Esophagus squamous epithelium (tissue), 5 donors: ENCODE measurements around the gene GJB6. TPM values are rescaled to one million over a fixed set of nuclear protein-coding genes. Genes with fewer than 3 reads are reported as not detected.

Experiments
- DNase-seq: peaks from one replicate; lab custom pipeline; 2025; lab: John Stamatoyannopoulos, UW
- H3K27ac ChIP-seq, 4 donors: fragments of 200-600 bp; sonication (generic); one replicate each; pipeline ENCODE4 v1.5.1; 2016 to 2019; ENCODE audit warnings: mild to moderate bottlenecking in 1 of 4
- H3K27me3 ChIP-seq, 4 donors: fragments of 200-600 bp; sonication (generic); 1 replicate in 3 of 4; 2 replicates in 1 of 4; pipeline versions ENCODE4 v1.5.1 to v1.6.0; 2017 to 2021; ENCODE audit warnings: antibody characterized with exemption in 1 of 4
- H3K36me3 ChIP-seq, 3 donors: fragments of 200-600 bp; sonication (generic); one replicate each; pipeline ENCODE4 v1.5.1; 2016 to 2019
- H3K4me1 ChIP-seq, 3 donors: fragments of 200-600 bp; sonication (generic); one replicate each; pipeline ENCODE4 v1.5.1; 2017 to 2019
- H3K4me3 ChIP-seq, 4 donors: fragments of 200-600 bp; sonication (generic); 1 replicate in 3 of 4; 2 replicates in 1 of 4; pipeline ENCODE4 v1.5.1; 2016 to 2019; ENCODE audit warnings: mild to moderate bottlenecking in 2 of 4, moderate library complexity in 1 of 4
- H3K9me3 ChIP-seq, 3 donors: fragments of 200-600 bp; sonication (generic); one replicate each; pipeline ENCODE4 v1.5.1; 2016 to 2019
- POLR2A ChIP-seq, 4 donors: fragments of 450-650 bp; IDR thresholded peaks; one replicate each; pipeline ENCODE4 v1.6.1; 2017; ENCODE audit warnings: antibody characterized with exemption in 4 of 4, mild to moderate bottlenecking in 4 of 4, moderate library complexity in 3 of 4
- WGBS, 2 donors: methylation state at CpG; one replicate each; pipeline ENCODE4 v1.1.5; 2018; 5-methylcytosine and 5-hydroxymethylcytosine counted together
- intact Hi-C: fragments of 100-400 bp; cut with DNase I; formaldehyde crosslinking; loops from one replicate; pipeline ENCODE4 v1.15.0; 2022
- total RNA-seq, 4 donors: library from RNA; depleted of rRNA; stranded (reverse); fragments of >200 nt; gene quantifications; one replicate each; pipeline ENCODE4 v1.1.0, GENCODE V29; 2016
- TF ChIP-seq, protein P1 (sequence below), 6 experiments: fragments of 450-650 bp in 4 of 6; fragments of 200-600 bp in 2 of 6; sonication (generic) in 2 of 6; IDR thresholded peaks; one replicate each; pipeline ENCODE4 v1.5.1; 2016 to 2019; ENCODE audit warnings: antibody characterized with exemption in 6 of 6, mild to moderate bottlenecking in 4 of 6, moderate library complexity in 4 of 6
- donor health status: DM: yes; HTN: yes; CAD: no.

Gene GJB6
- total RNA-seq, 4 donors from 2014 or later, result 147 to 460 (median 386) TPM

DNA sequence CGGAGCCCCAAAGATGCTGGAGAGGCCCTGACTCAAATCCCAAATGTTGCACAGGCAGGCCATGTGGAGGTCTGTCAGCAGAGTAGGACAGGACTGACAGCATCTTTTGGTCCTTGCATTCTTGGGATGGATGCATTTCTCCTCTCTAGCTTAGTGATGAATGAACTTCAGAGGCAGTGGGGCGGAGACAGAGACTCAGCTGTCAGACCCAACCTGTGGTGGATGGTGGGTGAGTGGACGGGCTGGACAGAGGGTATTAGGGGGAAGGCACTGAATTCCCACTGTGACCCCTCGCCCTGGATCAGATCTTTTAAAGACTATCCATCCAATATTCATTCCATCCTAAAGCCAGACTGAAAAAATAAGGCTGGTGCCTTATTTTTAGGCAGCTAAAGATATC is 39.3 kb upstream of the GJB6 start:
- DNase-seq, result no peak
- Histone ChIP-seq H3K9me3 (no peaks in the 10 kb centered on the region), H3K27me3 (peaks cover 0 to 16% (median 0%) of the 10 kb centered on the region in 4 donors), H3K4me1 (peaks cover 0 to 32% (median 0%) of the 10 kb centered on the region in 3 donors), H3K27ac (no peak overlapping the region), H3K36me3 (no peaks in the 10 kb centered on the region), H3K4me3 (no peak overlapping the region)
- WGBS, 2 donors, result 79 to 89% methylated on average over 3 of the region's 4 CpGs
- TF ChIP-seq, protein P1, sequence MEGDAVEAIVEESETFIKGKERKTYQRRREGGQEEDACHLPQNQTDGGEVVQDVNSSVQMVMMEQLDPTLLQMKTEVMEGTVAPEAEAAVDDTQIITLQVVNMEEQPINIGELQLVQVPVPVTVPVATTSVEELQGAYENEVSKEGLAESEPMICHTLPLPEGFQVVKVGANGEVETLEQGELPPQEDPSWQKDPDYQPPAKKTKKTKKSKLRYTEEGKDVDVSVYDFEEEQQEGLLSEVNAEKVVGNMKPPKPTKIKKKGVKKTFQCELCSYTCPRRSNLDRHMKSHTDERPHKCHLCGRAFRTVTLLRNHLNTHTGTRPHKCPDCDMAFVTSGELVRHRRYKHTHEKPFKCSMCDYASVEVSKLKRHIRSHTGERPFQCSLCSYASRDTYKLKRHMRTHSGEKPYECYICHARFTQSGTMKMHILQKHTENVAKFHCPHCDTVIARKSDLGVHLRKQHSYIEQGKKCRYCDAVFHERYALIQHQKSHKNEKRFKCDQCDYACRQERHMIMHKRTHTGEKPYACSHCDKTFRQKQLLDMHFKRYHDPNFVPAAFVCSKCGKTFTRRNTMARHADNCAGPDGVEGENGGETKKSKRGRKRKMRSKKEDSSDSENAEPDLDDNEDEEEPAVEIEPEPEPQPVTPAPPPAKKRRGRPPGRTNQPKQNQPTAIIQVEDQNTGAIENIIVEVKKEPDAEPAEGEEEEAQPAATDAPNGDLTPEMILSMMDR (IDR thresholded peaks at IDR 0.05), result no peak
- no peak for TF ChIP-seq POLR2A (IDR thresholded peaks at IDR 0.05)
- intact Hi-C loops, result no loop called here

DNA sequence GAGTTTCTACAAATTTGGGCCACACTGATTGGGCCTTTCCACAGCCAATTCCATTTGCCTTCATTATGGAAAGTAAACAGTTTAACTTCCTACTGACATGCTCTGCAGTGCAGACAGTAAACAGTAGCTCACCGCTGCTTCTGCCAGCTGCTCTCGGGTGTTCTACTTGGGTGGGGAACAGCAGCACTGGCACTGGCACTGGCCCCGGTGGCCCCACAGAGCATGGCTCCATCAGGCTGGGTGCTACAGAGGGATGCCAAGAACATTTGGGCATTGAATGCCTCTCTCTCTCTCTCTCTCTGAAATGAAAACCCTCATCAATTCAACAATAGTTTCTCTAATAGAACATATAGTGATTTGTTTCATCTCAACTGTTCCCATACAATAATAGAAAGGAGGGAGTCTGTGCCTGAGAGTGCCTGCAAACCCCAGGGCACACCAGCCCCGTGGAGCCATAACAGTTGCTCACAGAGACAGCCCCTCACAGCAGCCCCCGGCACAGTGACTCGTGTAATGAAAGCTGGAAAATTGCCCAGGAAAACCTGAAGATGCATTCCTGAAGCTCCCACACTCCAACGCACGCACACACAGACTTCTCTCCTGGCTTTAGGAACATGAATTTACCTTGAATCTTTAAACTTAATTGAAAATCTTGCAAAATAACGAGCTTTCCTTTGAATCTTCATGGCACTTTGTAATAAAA is 38.2 kb upstream of the GJB6 start:
- H3K27ac ChIP-seq, result peak overlapping the region in 1 of 4 donors; percentile 13
- DNase-seq, result no peak
- 28 to 30% methylated on average over 9 of the region's 9 CpGs for WGBS, 2 donors
- no peak overlapping the region for H3K4me3 ChIP-seq
- intact Hi-C loops, result no loop called here
- TF ChIP-seq, protein P1 (IDR thresholded peaks at IDR 0.05), result no peak
- TF ChIP-seq POLR2A (IDR thresholded peaks at IDR 0.05), result no peak
- peaks cover 0 to 16% (median 0%) of the 10 kb centered on the region in 4 donors for H3K27me3 ChIP-seq
- peaks cover 0 to 31% (median 0%) of the 10 kb centered on the region in 3 donors for H3K4me1 ChIP-seq
- H3K9me3 ChIP-seq, result no peaks in the 10 kb centered on the region
- H3K36me3 ChIP-seq, result no peaks in the 10 kb centered on the region

DNA sequence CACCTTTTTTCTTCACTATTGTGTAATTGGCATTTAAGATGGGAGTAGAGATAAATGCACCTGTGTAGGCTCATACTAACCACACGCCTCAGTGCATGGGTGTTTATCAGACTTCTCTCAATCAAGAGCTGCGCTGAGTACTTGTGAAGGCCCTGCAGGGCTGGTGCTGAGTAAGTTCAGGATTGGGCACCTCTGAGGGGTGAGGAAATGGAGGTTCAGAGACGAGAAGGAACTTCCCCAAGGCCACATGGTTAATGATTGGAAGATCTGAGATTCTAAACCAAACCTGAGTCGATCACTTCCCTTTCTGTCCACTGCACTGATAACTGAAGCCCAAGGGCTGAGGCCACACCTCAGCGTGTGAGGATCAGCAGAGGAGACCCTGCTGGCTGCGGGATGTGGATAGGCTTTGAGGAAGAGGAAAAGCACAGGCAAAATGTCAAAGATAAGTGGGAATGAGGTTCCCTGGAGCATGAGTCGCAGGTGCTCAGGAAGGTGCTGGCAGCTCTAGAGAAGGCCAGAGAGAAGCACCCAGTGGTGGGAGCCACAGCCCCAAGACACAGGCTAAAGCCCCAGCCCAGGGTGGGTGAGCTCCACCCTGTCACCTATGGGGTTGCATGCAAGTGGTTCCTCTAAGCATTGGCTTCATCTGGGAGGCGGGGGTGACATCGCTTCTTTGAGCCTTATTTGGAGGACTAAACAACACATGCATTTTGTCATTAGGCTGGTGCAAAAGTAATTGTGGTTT is 32.3 kb upstream of the GJB6 start:
- Histone ChIP-seq H3K9me3 (no peaks in the 10 kb centered on the region), H3K27ac (no peak overlapping the region), H3K4me3 (no peak overlapping the region), H3K4me1 (no peaks in the 10 kb centered on the region), H3K27me3 (no peaks in the 10 kb centered on the region), H3K36me3 (no peaks in the 10 kb centered on the region)
- TF ChIP-seq, protein P1 (IDR thresholded peaks at IDR 0.05), result no peak
- no peak for TF ChIP-seq POLR2A (IDR thresholded peaks at IDR 0.05)
- 73 to 82% methylated on average over 9 of the region's 9 CpGs for WGBS, 2 donors
- intact Hi-C loops, result no loop called here
- no peak for DNase-seq

DNA sequence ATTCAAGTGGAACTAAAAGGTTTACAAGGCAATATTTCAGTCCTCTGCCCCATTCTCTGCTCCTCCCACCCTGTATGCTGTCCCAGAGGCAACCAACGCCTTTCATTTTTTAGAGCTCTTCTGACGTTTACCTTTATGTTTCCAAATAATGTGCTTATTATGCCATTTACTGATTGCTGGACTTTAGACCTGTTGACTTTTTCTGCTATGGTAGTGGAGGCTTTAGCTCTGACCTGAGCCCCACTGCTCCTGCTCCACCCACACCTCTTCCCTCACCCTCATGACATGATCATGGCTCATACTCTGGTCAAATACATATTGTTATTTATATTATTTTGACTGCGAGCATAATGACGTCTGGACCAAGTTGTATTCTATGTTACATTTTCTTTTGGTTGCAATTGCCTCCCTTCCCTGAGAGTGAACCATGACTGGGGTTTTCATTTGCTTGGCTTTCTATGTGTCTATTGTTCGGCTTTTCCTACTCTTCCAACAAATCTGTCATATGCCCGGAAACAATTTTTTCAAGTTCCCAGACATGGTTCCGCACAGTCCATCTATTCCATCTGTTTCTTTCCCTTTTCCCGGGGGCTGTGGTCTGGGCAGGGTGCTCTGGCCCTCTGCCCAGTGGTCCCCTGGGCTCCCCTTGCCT is 31.4 kb upstream of the GJB6 start:
- intact Hi-C loops, result no loop called here
- DNase-seq, result no peak
- H3K36me3 ChIP-seq, result no peaks in the 10 kb centered on the region
- H3K27me3 ChIP-seq, result no peaks in the 10 kb centered on the region
- no peak overlapping the region for H3K4me3 ChIP-seq
- WGBS, 2 donors, result 80 to 87% methylated on average over 8 of the region's 8 CpGs
- peaks cover 0 to 6% (median 0%) of the 10 kb centered on the region in 3 donors for H3K4me1 ChIP-seq
- H3K9me3 ChIP-seq, result no peaks in the 10 kb centered on the region
- TF ChIP-seq, protein P1 (IDR thresholded peaks at IDR 0.05), result no peak
- TF ChIP-seq POLR2A (IDR thresholded peaks at IDR 0.05), result no peak
- H3K27ac ChIP-seq, result no peak overlapping the region

DNA sequence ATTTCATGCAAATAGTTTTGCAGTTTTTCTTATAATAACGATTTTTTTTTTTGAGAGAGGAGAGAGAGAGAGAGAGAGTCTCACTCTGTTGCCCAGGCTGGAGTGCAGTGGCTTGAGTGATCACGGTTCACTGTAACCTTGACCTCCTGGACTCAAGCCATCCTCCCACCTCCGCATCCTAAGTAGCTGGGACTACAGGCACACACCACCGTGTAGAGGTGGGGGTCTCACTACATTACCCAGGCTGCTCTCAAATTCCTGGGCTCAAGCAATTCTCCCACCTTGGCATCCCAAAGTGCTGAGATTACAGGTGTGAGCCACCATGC is 26.8 kb upstream of the GJB6 start:
- Histone ChIP-seq H3K9me3 (no peaks in the 10 kb centered on the region), H3K27ac (peak overlapping the region in 1 of 4 donors; percentile 19), H3K4me3 (peak overlapping the region in 3 of 4 donors; percentile 25 to 50 (median 31)), H3K4me1 (peaks cover 0 to 6% (median 0%) of the 10 kb centered on the region in 3 donors), H3K27me3 (peaks cover 0 to 7% (median 0%) of the 10 kb centered on the region in 4 donors), H3K36me3 (no peaks in the 10 kb centered on the region)
- intact Hi-C loops, result no loop called here
- WGBS, 2 donors, result 34 to 46% methylated on average over 4 of the region's 4 CpGs
- DNase-seq, result no peak
- TF ChIP-seq, protein P1 (IDR thresholded peaks at IDR 0.05), result no peak
- no peak for TF ChIP-seq POLR2A (IDR thresholded peaks at IDR 0.05)
